PC-3 (cell line): ENCODE data around the gene CD86.

ENCODE experiments used
- EZH2 ChIP-seq: fragments of 300-600 bp; sonication (generic); IDR thresholded peaks from one replicate; pipeline ENCODE4 v1.6.1; 2017; ENCODE audit warnings: antibody characterized with exemption, mild to moderate bottlenecking, low read length; ENCODE audit not compliant: unreplicated experiment
- EZH2phosphoT487 ChIP-seq: fragments of 300-600 bp; sonication (generic); IDR thresholded peaks from 2 replicates; pipeline ENCODE4 v1.6.1; 2018; ENCODE audit warnings: mild to moderate bottlenecking, antibody characterized with exemption, low read length, borderline replicate concordance
- TF ChIP-seq, protein P1 (sequence below): fragments of 300-600 bp; sonication (generic); conservative IDR thresholded peaks from 2 replicates; pipeline ENCODE4 v1.5.1; 2017; ENCODE audit warnings: antibody characterized with exemption, low read depth, mild to moderate bottlenecking, low read length

- TF ChIP-seq, protein P1, sequence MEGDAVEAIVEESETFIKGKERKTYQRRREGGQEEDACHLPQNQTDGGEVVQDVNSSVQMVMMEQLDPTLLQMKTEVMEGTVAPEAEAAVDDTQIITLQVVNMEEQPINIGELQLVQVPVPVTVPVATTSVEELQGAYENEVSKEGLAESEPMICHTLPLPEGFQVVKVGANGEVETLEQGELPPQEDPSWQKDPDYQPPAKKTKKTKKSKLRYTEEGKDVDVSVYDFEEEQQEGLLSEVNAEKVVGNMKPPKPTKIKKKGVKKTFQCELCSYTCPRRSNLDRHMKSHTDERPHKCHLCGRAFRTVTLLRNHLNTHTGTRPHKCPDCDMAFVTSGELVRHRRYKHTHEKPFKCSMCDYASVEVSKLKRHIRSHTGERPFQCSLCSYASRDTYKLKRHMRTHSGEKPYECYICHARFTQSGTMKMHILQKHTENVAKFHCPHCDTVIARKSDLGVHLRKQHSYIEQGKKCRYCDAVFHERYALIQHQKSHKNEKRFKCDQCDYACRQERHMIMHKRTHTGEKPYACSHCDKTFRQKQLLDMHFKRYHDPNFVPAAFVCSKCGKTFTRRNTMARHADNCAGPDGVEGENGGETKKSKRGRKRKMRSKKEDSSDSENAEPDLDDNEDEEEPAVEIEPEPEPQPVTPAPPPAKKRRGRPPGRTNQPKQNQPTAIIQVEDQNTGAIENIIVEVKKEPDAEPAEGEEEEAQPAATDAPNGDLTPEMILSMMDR: no peak
- TF ChIP-seq EZH2: no peak
- TF ChIP-seq EZH2phosphoT487: no peak
Observed at GRCh38 chr3:122167630-122168029, 112.5 kb downstream of the CD86 start.
